Effector memory CD4-positive, alpha-beta T cell (primary cell): ENCODE measurements around the gene TFE3.

ENCODE experiments used
- DNase-seq, 3 donors: peaks; one replicate each; pipeline ENCODE4 v3.0.0-alpha.2; 2020
- H3K27ac ChIP-seq: 2 replicates; pipeline ENCODE4 v1.7.0; 2013; ENCODE audit warnings: mild to moderate bottlenecking, low read length, moderate library complexity; ENCODE audit not compliant: insufficient read depth, poor library complexity, severe bottlenecking
- H3K27me3 ChIP-seq: replicated peaks from 2 replicates; pipeline ENCODE4 v1.7.0; 2013; ENCODE audit warnings: mild to moderate bottlenecking, low read length; ENCODE audit not compliant: insufficient read depth, control insufficient read depth, poor library complexity, severe bottlenecking
- H3K36me3 ChIP-seq: 2 replicates; pipeline ENCODE4 v1.7.0; 2013; ENCODE audit warnings: mild to moderate bottlenecking, low read length, moderate library complexity; ENCODE audit not compliant: control insufficient read depth, insufficient read depth
- H3K4me1 ChIP-seq: 2 replicates; pipeline ENCODE4 v1.7.0; 2013; ENCODE audit warnings: low read length, mild to moderate bottlenecking; ENCODE audit not compliant: control insufficient read depth, insufficient read depth, poor library complexity, severe bottlenecking
- H3K4me3 ChIP-seq: 2 replicates; pipeline ENCODE4 v1.7.0; 2013; ENCODE audit warnings: low read length, low read depth, mild to moderate bottlenecking; ENCODE audit not compliant: insufficient read depth, poor library complexity, severe bottlenecking
- H3K9me3 ChIP-seq: 2 replicates; pipeline ENCODE4 v1.7.0; 2013; ENCODE audit warnings: mild to moderate bottlenecking, low read length, moderate library complexity; ENCODE audit not compliant: control insufficient read depth

Gene TFE3

DNA sequence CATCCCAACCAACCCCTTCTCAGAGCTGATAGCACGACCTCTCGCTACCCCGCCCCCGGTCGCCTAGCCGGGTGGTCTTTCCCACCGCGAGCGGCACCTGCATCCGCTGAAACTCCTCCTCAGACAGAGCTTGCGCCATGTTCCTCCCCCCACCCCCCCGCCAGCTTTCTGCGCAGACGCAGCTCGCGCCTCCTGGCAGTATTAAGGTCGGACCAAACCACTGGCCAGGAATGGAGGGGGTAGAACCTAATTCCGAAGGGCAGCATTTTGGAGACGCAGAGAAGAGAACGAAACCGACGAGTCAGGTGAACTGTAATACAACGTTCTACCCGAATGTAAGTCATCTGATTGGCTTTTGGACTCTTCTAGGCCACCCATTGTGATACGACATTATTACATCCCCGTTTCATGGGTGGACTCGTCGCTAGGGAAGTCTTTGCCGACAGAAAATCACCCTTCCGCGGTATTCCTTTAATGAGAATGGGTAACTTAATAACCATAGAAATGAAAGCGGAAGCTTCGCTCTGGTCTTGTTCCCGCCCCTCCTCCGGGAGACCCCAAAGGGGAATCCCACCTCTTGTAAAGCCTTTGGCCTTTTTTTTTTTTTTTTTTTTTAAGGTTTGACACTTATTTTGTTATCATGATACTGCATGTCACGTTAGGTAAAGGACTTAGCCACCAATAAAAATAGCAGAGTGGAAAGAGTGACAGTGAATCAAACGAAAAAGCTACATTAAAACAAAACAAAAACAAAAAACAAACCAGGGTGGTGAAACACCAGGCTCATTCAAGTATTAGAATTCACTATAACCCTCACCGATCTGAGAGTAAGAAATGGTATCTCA, 40.8 kb downstream of the TFE3 start, which contains the start of gene GRIPAP1:
Gene GRIPAP1 (minus strand): TSS at position 174 of the 845 bp plus-strand sequence. CDS start 35 bp downstream, at position 139.
- Histone ChIP-seq H3K36me3 (peaks cover 9% of the 10 kb centered on the region), H3K27me3 (no peaks in the 10 kb centered on the region), H3K4me3 (peak within 1 kb of the TSS; percentile 87), H3K4me1 (peaks cover 2% of the 10 kb centered on the region), H3K9me3 (no peaks in the 10 kb centered on the region), H3K27ac (peak within 1 kb of the TSS; percentile 94)
- DNase-seq: peak; percentile 68 to 73 (median 70)

DNA sequence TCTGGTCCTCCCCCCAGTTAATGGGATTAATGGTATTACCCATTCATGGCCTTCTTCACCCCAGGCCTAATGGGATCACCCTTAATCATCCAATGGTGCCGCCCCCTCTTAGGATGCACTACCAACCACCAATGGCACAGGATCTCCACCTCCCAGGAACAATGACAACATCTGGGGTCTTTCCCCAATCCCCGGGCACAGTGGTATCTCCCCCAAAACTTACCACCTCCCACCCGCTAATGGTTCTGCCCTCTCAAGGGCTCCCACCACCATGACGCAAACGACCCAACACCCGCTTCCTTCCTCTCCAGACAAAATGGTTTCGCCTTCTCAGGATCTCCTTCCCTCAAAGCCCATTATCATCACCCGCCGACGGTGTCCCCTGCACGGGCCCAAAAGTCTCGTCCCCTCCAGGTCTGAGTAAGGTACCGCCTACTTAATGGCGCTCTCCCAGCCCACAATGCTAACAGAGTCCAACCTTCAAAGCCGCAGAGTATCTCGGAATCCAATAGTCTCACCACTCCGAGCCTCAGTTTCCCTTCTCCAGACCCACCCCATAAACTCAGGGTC, 41.6 kb downstream of the TFE3 start:
- peak; percentile 52 to 59 (median 56) for DNase-seq
- no peaks in the 10 kb centered on the region for H3K9me3 ChIP-seq
- peaks cover 13% of the 10 kb centered on the region for H3K36me3 ChIP-seq
- peaks cover 2% of the 10 kb centered on the region for H3K4me1 ChIP-seq
- no peaks in the 10 kb centered on the region for H3K27me3 ChIP-seq
- peak overlapping the region; percentile 87 for H3K4me3 ChIP-seq
- peak overlapping the region; percentile 94 for H3K27ac ChIP-seq

DNA sequence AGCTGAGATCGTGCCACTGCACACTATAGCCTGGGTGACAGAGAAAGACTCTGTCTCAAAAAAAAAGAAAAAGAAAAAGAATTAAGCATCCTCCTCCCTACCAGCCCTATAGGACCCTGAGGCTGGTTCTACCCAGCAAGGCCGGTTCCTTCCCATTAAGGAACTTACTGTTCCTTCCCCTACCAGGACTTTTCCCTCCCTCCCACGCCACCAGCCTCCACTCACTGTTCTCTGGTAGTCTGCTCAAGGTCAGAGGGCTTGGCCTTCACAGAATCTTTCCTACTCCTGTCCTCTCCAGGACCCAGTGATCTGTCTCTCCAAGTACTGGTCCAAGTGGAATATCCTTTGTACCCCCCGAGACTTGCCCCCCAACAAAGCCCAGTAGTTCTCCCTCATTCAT, 42.5 kb downstream of the TFE3 start:
- H3K27me3 ChIP-seq: no peaks in the 10 kb centered on the region
- no peak overlapping the region for H3K4me3 ChIP-seq
- no peaks in the 10 kb centered on the region for H3K9me3 ChIP-seq
- peaks cover 13% of the 10 kb centered on the region for H3K36me3 ChIP-seq
- peak overlapping the region; percentile 94 for H3K27ac ChIP-seq
- DNase-seq: no peak
- peaks cover 2% of the 10 kb centered on the region for H3K4me1 ChIP-seq

DNA sequence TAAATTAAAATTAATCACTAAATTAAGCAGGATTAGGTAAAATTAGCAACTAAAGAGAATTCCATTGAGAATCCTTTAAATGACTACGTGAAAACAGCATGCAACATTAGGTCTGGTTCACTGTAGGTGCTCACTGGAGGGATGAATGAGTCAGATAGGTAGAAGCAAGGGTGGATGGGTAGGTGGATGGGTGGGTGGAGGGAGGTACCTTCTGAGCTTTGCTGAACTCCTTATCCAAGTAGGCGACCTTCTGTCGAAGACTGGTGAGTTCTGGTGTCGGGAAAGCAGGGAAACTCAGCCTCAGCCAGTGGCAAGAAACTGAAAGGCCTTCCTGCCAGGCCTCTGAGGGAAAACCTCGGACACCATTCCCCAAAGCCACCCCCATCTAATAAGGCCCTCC, 44.1 kb downstream of the TFE3 start:
- Histone ChIP-seq H3K36me3 (peaks cover 19% of the 10 kb centered on the region), H3K27ac (no peak overlapping the region), H3K4me3 (no peak overlapping the region), H3K9me3 (no peaks in the 10 kb centered on the region), H3K27me3 (no peaks in the 10 kb centered on the region), H3K4me1 (peaks cover 2% of the 10 kb centered on the region)
- no peak for DNase-seq

DNA sequence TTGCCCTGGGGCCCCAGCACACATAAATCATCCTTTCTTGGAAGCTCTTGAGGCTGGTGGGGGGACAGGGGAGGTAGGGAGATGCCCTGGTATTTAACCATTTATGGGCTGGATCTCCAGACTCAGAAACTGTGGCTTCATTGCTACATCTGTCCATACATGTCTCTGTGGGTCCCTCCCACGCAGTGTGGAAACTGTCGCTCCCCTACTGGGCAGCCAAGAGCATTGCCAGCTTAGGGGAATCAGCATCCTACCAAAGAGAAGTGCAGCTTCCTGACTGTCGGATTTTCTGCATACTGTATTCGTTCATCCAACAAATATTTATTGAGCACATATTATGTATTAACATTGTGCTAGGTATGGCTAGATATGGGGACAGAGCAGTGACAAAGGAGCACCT, 44.8 kb downstream of the TFE3 start:
- H3K9me3 ChIP-seq: no peaks in the 10 kb centered on the region
- no peaks in the 10 kb centered on the region for H3K27me3 ChIP-seq
- no peak overlapping the region for H3K27ac ChIP-seq
- H3K4me3 ChIP-seq: no peak overlapping the region
- DNase-seq: no peak
- H3K4me1 ChIP-seq: peaks cover 2% of the 10 kb centered on the region
- peaks cover 19% of the 10 kb centered on the region for H3K36me3 ChIP-seq

DNA sequence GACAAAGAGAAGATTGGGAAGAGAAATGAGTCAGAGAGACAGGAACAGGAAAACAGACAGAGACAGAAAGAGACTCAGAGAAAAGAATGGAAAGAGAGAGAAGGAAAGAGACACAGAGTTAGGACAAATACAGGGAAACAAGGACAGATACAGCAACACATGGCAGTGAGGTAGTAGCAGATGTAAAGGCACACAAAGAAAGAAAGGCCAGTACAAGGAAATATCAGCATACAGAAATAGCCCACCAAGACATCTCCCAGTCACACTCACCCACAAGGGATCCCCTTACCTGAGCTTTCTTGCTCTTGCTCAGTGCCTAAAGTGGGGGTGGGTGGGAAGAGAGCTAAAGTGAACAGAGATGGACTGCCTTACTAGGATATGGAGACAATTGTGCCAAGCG, 45.3 kb downstream of the TFE3 start:
- no peak overlapping the region for H3K27ac ChIP-seq
- DNase-seq: no peak
- peaks cover 2% of the 10 kb centered on the region for H3K4me1 ChIP-seq
- no peak overlapping the region for H3K4me3 ChIP-seq
- H3K36me3 ChIP-seq: peaks cover 24% of the 10 kb centered on the region
- H3K9me3 ChIP-seq: no peaks in the 10 kb centered on the region
- no peaks in the 10 kb centered on the region for H3K27me3 ChIP-seq

DNA sequence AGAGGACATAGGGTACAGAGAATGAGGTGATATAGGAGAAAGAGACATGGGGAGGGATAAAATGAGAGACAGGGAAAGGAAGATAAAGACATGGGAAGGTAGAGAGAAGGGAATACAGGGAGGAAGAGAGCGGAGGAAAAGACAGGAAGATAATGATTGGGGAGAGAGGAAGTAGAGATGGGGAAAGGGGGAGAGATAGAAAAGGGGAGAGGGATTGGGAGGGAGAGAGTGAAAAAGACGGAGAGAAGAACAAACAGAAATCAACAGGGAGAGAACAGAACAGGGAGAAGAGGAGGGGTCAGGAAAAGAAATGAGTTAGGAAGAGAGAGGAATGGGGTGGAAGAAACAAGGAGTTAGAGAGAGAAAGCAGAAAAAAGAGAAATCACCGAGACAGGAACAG, 45.7 kb downstream of the TFE3 start:
- Histone ChIP-seq H3K4me3 (no peak overlapping the region), H3K27ac (no peak overlapping the region), H3K36me3 (peaks cover 26% of the 10 kb centered on the region), H3K9me3 (no peaks in the 10 kb centered on the region), H3K4me1 (peaks cover 2% of the 10 kb centered on the region), H3K27me3 (no peaks in the 10 kb centered on the region)
- DNase-seq: no peak

DNA sequence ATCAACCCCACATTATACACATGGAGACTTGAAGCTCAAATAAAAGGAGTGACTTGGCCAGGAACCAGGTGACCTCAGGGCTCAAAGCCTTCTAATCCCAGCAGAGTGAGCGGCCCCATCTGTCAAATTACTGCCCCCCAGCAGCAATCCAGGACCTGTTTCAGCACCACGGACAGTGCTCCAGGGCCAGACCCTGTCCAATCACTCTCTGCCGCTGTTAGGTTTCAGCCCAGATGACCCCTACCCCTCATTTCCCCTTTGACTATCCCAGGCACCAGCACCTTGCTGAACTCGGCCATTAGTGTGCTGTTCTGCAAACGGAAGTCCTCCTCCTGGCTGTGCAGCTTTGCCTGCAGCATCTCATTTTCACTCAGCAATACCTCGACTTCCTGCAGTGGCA, 46.2 kb downstream of the TFE3 start:
- H3K27ac ChIP-seq: no peak overlapping the region
- H3K4me3 ChIP-seq: no peak overlapping the region
- no peak for DNase-seq
- peaks cover 30% of the 10 kb centered on the region for H3K36me3 ChIP-seq
- no peaks in the 10 kb centered on the region for H3K27me3 ChIP-seq
- H3K9me3 ChIP-seq: no peaks in the 10 kb centered on the region
- peaks cover 2% of the 10 kb centered on the region for H3K4me1 ChIP-seq

DNA sequence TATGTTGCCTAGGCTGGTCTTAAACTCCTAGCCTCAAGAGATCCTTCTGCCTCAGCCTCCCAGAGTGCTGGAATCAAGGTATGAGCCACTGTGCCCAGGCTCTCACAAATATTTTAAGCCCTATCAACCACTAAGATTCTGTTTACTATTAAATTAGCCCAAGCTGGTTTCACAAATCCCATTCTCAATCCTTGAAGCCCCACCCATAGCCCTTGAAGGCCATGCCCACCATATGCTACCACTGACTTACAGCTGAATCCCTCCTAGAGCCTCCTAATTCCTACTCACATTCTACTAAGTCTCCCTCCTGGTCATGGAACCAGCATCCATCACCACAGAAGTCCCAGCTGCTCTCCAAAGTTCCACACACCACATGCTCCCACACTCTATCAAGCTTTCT, 50.8 kb downstream of the TFE3 start:
- Histone ChIP-seq H3K4me3 (no peak overlapping the region), H3K27me3 (no peaks in the 10 kb centered on the region), H3K27ac (no peak overlapping the region), H3K9me3 (no peaks in the 10 kb centered on the region), H3K4me1 (no peaks in the 10 kb centered on the region), H3K36me3 (peaks cover 34% of the 10 kb centered on the region)
- no peak for DNase-seq

DNA sequence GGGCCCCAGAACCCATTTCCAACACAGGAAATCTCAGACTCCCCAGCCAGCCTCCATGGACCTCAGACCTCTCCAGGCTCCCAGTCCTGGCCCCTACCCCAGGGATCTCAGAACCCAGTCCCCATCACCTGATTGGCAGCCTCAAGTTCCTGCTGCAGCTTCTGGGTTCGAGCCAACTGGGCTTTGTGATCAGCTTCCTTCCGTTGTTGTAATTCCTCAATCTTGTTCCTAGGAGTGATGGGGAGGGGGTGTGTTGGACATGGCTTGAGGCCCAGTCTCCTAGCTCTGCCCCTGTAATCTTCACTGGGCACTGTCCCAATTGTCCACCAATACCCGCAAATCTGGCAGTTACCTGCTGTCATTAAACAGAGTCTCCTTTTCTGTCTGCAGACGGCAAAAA, 53.7 kb downstream of the TFE3 start:
- DNase-seq: no peak
- Histone ChIP-seq H3K27me3 (no peaks in the 10 kb centered on the region), H3K36me3 (peaks cover 32% of the 10 kb centered on the region), H3K27ac (no peak overlapping the region), H3K4me3 (no peak overlapping the region), H3K4me1 (no peaks in the 10 kb centered on the region), H3K9me3 (no peaks in the 10 kb centered on the region)
